GM18517 (cell line): ENCODE measurements around the gene MARF1.
"Not testable (repeated sequence)": the region's sequence is repeated elsewhere in the genome, so short reads cannot be mapped to it uniquely, and the experiment has no call there.

Experiments
- ATAC-seq: cut with Tn5 transposase; IDR thresholded peaks from one replicate; pipeline ENCODE4 v1.9.1; 2021; ENCODE audit warnings: mild to moderate bottlenecking, moderate library complexity; ENCODE audit not compliant: unreplicated experiment

MARF1 gene

DNA sequence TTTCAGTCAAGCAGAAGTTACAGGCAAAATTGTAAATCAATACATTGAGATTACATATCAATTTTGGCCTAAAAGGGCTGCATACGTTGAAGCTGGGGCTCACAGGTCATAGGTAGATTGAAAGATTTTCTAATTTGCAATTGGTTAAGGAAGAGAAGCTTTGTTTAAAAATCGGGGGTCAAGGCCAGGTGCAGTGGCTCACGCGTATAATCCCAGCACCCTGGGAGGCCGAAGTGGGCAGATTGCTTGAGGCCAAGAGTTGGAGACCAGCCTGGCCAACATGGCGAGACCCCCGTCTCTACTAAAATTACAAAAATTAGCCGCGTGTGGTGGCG lies 68.4 kb downstream of the MARF1 start:
- ATAC-seq, result no peak

DNA sequence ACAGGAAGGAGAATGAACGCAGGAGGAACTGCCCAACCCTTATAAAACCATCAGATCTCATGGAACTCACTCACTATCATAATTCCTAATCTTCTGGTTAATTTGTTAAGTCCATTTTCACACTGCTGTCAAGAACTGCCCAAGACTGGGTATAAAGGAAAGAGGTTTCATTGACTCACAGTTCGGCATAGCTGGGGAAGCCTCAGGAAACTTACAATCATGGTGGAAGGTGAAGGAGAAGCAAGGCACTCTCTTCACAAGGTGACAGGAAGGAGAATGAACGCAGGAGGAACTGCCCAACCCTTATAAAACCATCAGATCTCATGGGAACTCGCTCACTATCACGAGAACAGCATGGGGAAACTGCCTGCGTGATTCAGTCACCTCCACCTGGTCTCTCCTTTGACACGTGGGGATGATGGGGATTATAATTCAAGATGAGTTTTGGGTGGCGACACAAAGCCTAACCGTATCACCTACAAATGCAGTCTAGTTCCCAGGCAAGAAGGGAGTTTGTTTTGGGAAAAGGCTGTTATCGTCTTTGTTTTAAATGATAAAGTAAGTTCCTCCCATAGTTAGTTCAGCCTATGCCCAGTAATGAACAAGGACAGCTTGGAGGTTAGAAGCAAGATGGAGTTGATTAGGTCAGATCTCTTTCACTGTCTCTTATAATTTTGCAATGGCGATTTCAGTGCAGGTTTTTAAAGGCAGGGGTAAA lies 68.9 kb downstream of the MARF1 start:
- not testable (repeated sequence) for ATAC-seq

DNA sequence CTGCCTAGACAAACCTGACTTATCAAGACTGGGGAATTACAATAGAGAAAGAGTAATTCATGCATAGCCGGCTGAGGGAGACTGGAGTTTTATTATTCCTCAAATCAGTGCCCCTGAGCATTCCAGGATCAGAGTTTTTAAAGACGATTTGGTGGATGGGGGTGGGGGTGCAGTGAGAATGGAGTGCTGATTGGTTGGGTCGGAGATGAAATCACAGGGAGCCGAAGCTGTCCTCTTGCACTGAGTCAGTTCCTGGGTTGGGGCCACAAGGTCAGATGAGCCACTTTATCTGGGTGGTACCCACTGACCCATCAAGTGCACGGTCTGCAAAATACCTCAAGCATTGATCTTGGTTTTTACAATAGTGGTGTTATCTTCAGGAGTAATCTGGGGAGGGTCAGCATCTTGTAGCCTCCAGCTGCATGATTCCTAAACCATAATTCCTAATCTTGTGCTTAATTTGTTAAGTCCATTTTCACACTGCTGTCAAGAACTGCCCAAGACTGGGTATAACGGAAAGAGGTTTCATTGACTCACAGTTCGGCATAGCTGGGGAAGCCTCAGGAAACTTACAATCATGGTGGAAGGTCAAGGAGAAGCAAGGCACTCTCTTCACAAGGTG lies 69.6 kb downstream of the MARF1 start:
- no peak for ATAC-seq

DNA sequence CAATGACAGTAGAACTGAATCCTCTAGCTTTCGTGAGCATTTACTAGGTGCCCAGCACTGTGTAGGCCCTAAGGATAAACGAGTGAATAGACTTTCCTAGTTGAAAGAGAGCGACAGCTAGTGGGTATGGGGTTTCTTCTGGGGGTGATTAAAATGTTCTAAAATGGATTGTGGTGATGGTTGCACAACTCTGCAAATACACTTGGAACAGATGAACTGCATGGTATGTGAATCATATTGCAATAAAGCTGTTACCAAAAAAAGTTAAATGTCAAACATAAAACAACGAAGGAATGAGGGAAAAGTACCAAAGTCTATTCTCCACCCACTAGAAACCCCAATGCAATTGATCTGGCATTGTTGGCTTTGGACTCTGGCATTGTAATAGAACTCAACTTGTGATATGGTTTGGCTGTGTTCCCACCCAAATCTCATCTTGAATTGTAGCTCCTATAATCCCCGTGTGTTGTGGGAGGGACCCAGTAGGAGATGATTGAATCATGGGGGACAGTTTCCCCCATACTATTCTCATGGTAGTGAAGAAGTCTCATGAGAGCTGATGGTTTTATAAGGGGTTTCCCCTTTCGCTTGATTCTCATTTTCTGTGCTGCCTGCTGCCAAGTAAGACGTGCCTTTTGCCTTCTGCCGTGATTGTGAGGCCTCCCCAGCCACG lies 70.5 kb downstream of the MARF1 start:
- no peak for ATAC-seq

DNA sequence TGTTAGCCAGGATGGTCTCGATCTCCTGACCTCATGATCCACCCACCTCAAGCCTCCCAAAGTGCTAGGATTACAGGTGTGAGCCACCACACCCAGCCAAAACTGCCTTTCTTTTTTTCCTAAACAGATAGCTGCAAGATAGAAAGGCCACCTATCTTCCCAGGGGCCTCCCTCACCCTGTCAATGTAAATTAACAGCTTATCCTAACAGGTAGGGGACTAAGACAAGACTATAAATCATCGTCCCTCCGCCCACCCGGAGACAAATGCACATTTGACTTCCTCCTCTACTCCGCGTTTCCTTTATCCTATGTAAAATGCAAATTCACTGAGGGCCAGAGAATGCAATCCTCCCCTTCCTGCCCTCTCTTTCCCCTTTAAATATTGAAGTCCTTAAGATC lies 71.4 kb downstream of the MARF1 start:
- ATAC-seq, result no peak

DNA sequence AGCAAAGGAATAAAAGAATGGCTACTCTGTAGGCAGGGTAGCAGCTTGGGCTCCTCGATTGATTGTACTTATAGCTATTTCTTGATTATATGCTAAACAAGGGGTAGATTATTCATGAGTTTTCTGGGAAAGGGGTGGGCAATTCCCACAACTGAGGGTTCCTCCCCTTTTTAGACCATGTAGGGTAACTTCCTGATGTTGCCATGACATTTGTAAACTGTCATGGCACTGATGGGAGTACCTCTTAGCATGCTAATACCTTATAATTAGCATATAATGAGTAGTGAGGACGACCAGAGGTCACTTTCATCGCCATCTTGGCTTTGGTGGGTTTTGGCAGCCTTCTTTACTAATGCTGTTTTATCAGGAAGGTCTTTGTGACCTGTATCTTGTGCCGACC lies 72.3 kb downstream of the MARF1 start:
- not testable (repeated sequence) for ATAC-seq

DNA sequence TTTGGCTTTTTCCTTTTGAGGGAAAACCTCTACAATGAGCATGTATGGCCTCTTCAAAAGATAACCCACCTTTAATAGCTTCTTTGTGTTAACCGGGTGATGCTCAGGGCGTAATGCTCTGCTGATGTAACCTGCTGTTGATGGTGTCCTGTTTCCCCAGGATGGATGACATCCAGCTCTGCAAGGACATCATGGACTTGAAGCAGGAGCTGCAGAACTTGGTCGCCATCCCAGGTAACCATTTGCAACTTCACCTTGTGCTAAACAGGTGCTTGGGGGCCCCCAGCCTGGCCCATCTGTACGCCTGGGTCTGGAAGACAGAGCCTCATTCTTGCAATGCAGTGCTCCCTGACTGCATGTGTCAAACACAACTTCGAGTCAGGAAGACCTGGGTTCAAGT lies 75.1 kb downstream of the MARF1 start:
- no peak for ATAC-seq

DNA sequence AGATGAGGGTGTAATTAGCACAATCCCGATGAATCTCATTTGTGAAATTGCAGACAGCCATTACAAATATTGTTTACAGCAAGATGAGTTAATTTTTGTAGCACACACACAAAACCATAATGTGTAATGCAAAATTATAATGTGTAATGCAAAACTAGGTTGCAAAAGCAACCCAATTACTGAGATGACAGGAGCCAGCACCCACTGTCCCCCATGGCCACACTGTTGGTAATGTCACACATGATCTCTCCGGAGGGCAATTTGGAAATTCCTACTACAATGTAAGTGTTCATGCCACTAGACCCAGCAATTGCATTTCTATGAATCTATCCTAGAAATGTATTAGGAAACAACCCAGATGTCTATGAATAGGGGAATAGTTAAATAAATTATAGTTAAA lies 76.9 kb downstream of the MARF1 start:
- ATAC-seq, result no peak

DNA sequence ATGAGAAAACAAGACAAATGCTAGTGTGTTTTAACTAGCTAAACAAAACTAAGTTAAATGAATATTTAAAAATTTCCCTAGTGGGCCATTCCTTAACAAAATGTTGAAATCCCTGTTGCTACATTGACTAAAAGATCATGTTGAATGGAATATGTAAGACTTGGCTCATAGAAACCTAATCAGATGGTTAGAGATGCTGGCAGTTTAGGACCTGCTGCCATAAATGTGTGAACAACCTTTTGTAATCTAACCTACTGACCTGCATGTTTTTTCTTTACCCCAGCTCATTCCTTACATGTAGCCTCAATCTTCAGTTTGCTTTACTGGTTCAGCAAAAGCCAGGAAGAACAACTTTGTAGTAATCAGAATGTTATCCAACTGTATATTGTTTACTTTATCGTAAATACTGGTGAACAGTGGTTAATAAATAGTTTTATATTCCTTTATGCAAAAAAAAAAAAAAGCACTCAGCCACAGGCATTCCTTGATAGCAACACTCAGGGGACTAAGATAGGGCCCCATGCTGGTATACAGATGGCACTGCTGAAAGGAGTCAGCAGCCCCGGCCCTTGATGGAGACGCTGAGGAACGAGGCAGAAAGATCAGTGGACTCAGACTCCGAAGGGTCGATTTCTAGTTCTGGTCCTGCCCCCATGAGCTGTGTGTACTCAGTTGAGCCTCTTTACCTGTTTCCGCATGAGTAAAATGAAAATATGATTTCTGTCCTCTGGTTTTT lies 78.2 kb downstream of the MARF1 start:
- no peak for ATAC-seq

DNA sequence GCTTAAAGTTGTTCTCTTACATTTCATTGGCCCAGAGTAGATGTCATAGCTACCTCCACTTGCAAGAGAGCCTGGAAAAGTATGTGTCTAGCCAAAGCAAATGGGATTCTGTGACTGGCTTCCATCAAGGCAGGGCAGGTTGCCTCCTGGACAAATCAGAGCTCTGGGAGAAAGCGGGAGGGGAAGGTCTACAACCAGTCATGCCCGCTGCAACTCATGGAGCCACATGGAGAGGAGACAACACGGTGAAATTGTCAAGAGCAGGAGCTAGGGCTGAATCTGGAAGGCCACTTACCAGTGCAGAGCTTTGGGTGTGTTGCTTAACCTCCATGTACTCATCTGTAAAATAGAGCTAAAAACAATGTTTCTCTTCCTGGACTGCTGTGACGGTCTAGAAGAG lies 83.8 kb downstream of the MARF1 start:
- ATAC-seq, result no peak

DNA sequence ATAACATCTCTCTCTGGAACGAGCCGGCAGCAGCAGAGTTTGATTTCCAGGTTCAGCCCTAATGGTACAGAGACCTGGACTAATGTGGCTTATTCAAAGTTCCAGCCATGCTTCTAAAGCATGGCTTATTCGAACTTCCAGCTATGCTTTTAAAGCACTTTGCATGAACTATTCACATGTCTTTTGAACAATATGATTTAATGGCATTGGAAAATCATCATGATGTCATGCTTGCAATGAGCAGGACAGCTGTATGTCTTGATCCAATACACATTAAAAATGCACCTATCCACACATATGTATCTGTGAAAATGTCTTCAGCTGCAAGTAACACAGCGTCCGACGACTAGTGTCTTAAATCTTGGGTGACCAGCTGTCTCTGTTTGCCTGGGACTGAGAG lies 85.7 kb downstream of the MARF1 start:
- ATAC-seq, result no peak

DNA sequence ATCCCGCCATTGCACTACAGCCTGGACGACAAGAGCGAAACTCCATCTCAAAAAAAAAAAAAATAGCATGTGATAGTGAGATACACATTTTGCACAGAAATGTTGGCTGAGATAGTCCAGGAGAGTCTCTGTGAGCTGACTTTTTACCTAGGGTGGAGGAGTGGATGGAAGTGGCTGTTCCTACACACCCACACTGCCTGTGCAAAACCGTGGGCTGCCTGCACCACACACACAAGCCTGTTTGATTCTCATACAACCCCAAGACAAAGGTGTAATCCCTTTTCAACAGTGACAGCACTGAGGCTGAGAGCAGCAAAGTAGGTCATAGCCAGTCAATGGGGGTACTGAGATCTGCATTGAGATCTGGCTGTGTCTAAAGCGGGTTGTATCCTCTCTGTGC lies 86.8 kb downstream of the MARF1 start:
- no peak for ATAC-seq

DNA sequence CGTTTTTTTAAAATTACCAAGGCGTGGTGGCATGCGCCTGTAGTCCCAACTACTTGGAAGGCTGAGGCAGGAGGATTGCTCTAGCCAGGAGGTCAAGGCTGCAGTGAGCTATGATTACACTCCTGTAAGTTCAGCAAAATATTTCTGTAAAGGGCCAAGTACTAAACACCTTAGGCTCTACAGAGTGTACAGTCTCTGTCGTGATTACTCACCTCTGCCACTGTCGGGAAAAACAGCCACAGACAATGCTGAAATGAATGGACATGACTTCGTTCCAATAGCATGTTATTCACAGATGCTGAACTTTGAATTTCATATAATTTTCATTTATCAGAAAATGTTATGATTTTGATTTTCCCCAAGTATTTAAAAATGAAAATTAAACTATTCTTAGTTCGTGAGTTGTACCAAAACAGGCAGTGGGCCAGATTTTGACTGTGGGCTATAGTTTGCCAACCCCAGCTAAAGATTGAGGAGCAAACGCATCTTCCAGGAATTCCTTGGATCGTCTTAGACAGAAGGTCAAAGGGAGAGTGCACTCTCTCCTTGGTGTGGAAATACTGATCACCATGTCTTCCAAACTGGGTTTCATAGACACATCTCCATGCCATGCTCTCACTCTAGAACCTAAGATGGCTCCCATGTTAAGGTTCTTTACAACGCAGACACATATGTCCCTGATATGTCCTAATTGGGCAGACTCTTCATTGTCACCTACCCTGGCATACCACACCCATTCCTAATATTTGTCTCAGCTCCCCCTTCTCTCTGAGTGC lies 89.5 kb downstream of the MARF1 start:
- ATAC-seq, result no peak

DNA sequence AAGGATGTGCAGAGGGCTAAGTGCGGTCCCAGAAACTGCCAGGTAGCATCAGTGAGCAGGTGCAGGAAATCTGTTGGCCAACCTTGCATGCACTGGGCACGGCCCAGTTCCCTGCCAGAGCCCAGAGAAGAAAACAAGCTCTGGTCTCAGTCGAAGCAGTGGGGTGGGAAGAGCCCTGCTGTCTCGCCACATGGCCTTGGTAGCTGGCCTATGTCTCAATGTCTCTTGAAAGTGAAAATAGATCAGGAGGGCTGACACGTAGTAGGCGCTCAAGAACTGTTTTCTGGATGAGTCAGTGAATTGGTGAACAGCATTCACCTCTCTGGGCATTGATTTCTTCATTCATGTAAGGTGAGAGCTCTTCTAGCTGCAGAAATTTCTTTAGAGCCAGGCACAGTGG lies 90.4 kb downstream of the MARF1 start:
- no peak for ATAC-seq

DNA sequence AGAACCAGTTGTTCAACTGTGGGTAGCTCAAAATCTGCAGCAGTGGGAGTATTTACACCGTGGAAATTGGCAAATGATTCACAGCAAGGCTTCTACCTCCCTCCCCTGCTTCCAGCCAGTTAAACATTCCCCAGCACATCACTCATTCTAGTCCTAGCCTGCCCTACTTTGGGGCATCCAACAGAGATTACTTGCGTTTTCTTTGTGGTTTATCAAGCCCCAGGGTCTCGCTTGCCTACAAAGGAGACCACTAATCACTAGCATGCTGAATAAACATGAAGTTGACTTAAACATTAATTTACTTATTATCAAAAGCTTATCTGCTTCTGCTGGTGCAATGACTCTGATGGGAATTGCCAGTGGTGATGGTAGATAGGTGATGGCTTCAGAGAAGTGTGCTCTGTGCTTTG lies 94.5 kb downstream of the MARF1 start:
- no peak for ATAC-seq

DNA sequence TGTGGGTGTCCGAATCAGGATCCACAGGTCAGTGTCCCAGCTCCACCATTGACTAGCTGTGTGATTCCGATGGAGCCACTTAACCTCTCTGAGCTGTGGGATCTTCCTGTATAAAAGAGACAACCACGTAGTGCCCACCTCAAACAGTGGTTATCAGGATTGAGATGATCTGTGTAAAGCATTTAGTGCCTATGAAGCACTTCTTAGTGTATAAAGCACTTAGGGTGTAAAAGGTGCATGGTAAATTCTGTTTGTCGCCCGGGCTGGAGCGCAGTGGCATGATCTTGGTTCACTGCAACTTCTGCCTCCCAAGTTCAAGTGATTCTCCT lies 95.2 kb downstream of the MARF1 start:
- ATAC-seq, result no peak

DNA sequence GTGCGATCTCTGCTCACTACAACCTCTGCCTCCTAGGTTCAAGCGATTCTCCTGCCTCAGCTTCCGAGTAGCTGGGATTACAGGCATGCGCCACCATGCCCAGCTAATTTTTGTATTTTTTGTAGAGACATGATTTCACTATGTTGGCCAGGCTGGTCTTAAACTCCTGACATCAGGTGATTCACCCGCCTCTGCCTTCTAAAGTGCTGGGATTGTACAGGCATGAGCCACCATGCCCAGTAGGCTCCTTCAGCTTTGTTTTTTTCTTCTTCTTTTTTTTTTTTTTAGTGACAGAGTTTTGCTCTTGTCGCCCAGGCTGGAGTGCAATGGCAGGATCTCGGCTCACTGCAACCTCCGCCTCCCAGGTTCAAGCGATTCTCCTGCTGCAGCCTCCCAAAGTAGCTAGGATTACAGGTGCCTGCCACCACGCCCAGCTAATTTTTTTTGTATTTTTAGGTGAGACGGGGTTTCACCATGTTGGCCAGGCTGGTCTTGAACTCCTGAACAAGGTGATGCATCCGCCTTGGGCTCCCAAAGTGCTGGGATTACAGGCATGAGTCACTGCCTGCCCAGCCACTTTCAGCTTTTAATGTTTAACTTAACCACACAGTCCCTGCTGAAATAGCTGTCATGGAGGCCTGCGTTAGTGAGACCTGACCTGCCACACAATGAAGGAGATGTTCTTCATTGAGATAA lies 95.7 kb downstream of the MARF1 start:
- not testable (repeated sequence) for ATAC-seq

DNA sequence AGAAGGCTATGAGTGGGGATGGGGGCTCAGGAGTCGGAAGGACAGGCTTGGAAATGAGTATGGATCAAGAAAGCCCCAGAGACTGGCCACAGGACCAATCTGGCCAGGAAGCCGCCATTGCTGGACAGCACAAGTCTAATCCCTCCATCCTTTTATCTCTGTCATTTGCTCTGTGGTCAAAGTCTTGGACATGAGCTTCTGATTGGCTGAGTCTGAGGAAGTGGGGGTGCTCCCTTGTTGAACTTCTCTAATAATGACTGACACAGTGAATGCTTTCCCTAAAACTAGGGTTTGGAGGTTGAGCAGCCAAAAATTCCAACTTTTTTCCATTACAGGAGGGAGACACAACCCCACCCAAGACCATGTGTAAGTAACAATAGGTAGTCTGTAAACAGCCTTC lies 97.4 kb downstream of the MARF1 start:
- ATAC-seq, result no peak

DNA sequence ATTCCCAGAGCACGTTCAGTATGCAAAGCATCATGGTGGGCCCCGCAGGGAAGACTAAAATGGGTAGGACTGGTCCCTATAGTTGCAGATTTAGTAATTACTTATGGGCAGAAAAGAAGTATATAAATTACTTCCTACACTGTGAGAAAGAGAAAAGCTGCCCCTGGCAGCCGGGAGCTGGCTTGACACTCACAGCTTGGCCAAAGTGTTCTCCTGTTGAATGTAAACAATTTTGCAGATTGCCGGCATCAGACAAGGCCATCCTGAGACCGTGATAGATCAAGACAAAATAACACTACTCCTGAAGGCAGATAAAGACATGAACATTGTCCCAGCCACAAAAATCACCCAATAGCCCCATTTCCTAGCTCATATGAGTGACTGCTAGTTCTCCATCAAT lies 98.5 kb downstream of the MARF1 start:
- ATAC-seq, result no peak
